Camera-type eye (tissue), 1 donor: ENCODE results near the gene HOXC12. TPM values are rescaled to one million over a fixed set of nuclear protein-coding genes. Genes with fewer than 3 reads are reported as not detected.

Experiments
- total RNA-seq: library from RNA; depleted of rRNA; stranded (reverse); fragments of >200 nt; gene quantifications from one replicate; pipeline ENCODE4 v1.2.3, GENCODE V29; 2014

HOXC12 gene, protein sequence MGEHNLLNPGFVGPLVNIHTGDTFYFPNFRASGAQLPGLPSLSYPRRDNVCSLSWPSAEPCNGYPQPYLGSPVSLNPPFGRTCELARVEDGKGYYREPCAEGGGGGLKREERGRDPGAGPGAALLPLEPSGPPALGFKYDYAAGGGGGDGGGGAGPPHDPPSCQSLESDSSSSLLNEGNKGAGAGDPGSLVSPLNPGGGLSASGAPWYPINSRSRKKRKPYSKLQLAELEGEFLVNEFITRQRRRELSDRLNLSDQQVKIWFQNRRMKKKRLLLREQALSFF
- not detected for total RNA-seq

DNA sequence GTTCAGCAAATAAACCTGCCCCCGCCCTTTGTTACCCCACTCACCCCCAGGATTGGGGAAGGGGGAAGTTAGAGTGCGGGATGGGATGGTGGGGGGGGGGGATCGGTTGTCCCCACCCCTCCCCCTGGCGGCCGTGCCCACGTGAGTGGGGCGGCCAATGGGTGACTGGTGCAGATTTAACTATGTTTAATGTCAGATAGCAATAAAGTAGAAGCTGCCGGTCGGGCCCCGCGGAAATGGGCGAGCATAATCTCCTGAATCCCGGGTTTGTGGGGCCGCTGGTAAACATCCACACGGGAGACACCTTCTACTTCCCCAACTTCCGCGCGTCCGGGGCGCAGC lies at the start of gene HOXC12:
HOXC12 (plus strand) TSS at position 210 of the 342 bp plus-strand sequence; CDS start at position 237, 27 bp downstream.

DNA sequence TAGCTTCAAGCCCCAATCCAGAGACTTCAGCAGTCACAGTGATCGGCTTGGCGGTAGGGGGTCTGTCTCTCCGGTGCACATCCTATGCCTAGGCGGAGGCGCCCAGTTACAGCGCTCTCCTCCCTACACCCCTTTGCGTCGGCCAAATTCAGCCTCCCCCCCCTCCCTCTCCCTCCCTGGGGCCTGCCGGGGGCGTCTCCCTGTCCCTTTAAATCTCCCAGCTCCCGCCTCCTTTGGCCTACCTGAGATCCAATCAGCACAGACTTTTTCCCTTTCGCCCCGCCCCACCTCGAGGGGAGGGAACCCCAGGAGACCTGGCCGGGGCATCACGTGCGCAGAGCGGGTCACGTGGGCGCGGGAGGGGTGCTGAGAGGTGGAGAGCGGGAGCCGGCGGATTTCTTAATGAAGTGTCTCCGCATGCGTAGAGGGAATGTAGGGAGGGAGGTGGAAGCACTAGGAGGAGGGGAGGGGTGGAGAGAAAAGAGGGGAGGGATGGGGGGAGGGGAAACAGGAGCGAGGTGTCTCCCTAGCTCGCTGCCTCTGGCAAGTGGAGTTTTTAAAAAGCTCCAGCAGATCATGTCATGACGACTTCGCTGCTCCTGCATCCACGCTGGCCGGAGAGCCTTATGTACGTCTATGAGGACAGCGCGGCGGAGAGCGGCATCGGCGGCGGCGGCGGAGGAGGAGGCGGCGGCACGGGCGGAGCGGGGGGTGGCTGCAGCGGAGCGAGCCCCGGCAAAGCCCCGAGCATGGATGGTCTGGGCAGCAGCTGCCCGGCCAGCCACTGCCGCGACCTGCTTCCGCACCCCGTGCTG lies 16.2 kb upstream of the HOXC12 start, which contains the start of gene HOXC13:
HOXC13 (plus strand) TSS at position 506 of the 815 bp plus-strand sequence; CDS start at position 582, 76 bp downstream.

DNA sequence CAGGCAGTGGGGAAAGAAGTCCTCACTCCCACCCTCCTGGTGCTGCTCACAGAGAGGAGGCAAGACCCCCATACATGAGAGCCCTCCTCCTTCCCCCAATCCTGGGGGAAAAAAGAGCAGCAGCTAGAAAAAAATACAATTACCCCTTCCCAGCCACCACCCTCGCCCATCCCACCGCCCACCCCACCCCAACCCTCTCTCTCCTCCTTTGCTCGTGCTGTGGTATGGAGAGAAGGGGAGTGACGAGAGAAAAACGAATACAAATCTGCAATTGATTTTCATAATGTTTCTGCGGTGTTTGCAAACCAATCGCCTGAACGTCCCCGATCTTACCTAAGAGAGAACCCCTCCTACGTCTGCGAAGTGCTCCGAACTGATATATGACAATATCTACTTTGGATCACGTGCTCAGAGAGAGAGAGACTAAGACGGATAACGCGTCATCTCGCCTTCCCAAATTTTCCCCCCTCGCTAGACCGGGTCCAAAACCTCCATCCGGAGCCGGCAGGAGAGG lies 18.1 kb downstream of the HOXC12 start, which contains the start of gene HOXC11:
HOXC11 (plus strand) TSS at position 405 of the 514 bp plus-strand sequence. CDS start 116 bp downstream, outside the sequence.

DNA sequence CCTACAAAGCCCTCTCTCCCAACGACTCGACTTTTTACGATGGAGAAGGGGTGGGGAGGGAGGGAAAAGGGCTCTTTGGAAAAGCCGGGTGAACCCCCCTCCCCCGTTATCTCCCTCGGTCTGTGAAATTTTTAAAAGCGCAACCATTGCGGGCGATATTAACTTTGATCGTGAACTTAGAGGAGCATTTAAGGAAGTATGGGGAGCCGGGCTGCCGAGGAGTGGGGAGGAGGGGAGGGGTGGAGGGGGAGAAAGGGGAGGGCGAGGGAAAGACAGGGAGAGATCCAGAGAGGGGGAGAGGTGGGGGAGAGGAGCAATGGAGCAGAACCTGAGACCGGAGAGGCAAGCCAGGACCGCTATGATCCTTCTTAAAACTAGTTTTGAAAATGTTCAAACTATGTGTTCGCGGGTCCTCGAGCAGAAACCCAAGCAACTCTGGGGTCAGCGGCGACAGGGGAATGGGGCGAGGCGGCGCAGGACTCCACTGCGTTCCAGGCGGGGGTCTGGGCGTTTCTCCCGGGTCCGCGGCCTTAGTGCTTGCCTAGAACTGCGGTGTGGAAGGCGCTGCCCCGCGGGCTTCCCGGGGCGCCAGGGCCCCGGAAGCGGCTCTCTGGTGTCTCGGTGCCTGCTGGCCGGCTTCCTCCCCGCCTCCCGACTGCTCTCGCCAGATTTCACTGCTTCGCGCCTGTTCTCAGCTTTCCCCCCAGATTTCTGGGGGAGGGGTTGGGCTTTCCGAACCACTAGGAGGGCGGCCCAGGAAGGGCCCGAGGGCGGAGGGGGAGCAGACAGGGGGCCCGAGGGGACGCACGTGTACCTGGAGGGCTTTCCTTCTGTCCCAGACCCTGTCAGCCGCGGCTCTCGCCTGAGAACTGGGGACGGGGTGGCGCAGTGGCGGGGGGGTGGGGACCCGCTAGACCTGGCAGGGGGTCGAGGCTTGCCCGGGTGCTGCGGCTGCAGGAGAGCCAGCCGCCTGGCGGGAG lies 19.7 kb downstream of the HOXC12 start, which contains the start of gene HOTAIR:
HOTAIR (minus strand) TSS at position 871 of the 980 bp plus-strand sequence.

DNA sequence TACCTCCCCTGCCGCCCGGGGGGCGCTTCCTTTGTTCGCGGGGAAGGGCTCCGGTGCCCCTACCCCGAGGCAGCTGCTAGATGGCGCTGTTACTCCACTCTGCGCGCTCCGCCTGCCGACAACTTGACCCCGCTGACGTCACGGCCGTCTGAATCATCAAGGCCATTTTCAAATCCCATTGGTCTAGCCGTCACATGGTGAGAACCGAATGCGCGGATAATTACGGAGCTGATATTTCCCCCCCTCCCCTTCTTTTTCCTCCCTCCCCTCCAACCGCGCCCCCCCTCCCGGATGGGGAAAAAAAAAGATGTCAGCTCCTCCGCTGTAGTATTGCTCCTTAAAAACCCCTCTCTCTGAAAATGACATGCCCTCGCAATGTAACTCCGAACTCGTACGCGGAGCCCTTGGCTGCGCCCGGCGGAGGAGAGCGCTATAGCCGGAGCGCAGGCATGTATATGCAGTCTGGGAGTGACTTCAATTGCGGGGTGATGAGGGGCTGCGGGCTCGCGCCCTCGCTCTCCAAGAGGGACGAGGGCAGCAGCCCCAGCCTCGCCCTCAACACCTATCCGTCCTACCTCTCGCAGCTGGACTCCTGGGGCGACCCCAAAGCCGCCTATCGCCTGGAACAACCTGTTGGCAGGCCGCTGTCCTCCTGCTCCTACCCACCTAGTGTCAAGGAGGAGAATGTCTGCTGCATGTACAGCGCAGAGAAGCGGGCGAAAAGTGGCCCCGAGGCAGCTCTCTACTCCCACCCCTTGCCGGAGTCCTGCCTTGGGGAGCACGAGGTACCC lies 30.4 kb downstream of the HOXC12 start, which contains the start of gene HOXC10:
HOXC10 (plus strand) TSS at position 246 of the 791 bp plus-strand sequence; CDS start at position 360, 114 bp downstream.

DNA sequence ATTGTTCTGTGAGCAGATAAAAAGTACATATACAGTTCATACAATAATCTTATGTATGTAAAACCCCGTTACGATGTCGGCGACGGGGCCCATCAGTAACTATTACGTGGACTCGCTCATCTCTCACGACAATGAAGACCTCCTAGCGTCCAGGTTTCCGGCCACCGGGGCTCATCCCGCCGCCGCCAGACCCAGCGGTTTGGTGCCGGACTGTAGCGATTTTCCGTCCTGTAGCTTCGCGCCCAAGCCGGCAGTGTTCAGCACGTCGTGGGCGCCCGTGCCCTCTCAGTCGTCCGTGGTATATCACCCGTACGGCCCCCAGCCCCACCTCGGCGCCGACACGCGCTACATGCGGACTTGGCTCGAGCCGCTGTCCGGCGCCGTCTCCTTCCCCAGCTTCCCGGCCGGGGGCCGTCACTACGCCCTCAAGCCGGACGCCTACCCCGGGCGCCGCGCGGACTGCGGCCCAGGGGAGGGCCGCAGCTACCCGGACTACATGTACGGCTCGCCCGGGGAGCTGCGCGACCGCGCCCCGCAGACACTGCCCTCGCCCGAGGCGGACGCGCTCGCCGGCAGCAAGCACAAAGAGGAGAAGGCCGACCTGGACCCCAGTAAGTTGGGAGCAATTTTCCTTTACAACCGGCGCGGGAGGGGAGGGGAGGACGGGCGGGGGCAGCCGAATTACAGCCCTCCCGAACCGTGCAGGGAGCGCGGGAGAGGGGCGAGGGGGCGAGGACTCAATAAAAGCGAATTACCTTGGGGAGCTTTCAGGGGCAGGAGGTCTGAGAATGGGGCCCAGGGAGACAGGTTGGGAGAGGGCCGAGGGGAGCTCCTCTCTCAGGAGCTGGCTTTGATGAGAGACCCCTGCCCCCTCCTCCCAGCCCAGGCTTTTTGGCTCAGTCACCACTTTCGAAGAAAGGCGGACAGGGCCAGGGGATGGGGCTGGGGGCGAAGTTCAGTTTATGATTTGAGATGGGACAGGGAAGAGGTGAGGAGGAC lies 45.7 kb downstream of the HOXC12 start, which contains the start of gene HOXC9:
HOXC9 (plus strand) TSS at position 46 of the 999 bp plus-strand sequence; CDS start at position 74, 28 bp downstream.

Other genes with a start within 250 kb of the HOXC12 start
- 168 TPM for gene CALCOCO1, start 227.5 kb upstream of the HOXC12 start, total RNA-seq
- not detected for gene CISTR, start 202.9 kb upstream of the HOXC12 start, total RNA-seq
- not detected for gene HOXC13, start 16.1 kb upstream of the HOXC12 start, total RNA-seq
- not detected for gene HOXC11, start 18.2 kb downstream of the HOXC12 start, total RNA-seq
- not detected for gene HOTAIR, start 20.1 kb downstream of the HOXC12 start, total RNA-seq
- not detected for gene HOXC10, start 30.2 kb downstream of the HOXC12 start, total RNA-seq
- gene HOXC9, start 45.3 kb downstream of the HOXC12 start, total RNA-seq, result not detected
- not detected for gene HOXC8, start 54.1 kb downstream of the HOXC12 start, total RNA-seq
- gene HOXC6, start 73.5 kb downstream of the HOXC12 start, total RNA-seq, result not detected
- gene HOXC5, start 78.1 kb downstream of the HOXC12 start, total RNA-seq, result not detected
- not detected for gene HOXC4, start 98.9 kb downstream of the HOXC12 start, total RNA-seq
- gene SMUG1, start 234.1 kb downstream of the HOXC12 start, total RNA-seq, result 35.5 TPM